Gastrocnemius medialis (tissue), 4 donors: ENCODE results near the gene SSC5D.

ENCODE experiments used
- POLR2A ChIP-seq, 2 donors: fragments of 450-650 bp; IDR thresholded peaks; one replicate each; pipeline ENCODE4 v1.6.1; 2017; ENCODE audit warnings: antibody characterized with exemption in 2 of 2, mild to moderate bottlenecking in 2 of 2, moderate library complexity in 2 of 2
- TF ChIP-seq, protein P1 (sequence below), 5 experiments: fragments of 450-650 bp in 3 of 5; fragments of 200-600 bp in 2 of 5; sonication (generic) in 2 of 5; IDR thresholded peaks in 4 of 5; conservative IDR thresholded peaks in 1 of 5; 1 replicate in 4 of 5; 2 replicates in 1 of 5; pipeline ENCODE4 v1.5.1; 2016 to 2019; ENCODE audit warnings: antibody characterized with exemption in 5 of 5, mild to moderate bottlenecking in 3 of 5, moderate library complexity in 3 of 5

DNA sequence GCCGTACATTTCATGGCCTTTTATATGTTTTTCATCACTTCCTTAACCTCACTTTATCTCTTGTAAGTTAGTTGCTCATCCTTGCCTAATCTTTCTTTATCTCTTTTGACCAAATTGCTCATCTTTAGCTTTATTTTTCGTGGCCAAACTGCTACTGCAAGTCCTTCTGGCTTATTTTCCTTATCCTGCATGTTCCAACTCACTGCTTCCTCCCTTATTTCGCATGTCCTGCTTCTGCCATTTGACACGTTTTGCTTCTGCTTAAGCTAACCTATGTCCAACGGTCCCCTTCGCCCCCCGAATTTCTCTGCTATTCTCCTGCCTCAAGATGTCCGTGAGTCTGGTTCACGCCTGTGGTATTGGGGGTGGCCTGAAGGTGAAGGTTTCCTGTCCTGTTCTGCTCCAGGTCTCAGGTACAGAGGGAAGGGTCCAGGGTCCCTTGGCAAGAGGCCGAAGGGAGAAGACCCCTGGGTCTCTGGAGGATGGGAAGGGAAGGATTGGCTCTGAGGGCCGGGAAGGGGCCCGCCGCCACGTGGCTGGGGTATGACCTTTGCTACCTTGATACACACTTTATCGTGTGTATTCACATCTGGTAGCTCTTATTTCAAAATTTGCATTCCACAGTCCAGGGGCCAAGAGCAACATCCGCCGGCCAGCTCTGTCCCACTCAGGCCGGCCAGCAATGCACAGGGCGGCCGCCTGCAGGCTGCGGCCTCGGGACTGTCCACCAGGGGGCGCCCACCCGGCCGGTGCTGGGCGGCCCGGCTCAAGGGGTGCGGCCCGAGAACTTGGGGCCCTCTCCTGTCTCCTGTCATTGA is 20.8 kb upstream of the SSC5D start:
- TF ChIP-seq, protein P1, sequence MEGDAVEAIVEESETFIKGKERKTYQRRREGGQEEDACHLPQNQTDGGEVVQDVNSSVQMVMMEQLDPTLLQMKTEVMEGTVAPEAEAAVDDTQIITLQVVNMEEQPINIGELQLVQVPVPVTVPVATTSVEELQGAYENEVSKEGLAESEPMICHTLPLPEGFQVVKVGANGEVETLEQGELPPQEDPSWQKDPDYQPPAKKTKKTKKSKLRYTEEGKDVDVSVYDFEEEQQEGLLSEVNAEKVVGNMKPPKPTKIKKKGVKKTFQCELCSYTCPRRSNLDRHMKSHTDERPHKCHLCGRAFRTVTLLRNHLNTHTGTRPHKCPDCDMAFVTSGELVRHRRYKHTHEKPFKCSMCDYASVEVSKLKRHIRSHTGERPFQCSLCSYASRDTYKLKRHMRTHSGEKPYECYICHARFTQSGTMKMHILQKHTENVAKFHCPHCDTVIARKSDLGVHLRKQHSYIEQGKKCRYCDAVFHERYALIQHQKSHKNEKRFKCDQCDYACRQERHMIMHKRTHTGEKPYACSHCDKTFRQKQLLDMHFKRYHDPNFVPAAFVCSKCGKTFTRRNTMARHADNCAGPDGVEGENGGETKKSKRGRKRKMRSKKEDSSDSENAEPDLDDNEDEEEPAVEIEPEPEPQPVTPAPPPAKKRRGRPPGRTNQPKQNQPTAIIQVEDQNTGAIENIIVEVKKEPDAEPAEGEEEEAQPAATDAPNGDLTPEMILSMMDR (IDR thresholded peaks at IDR 0.05 in 4 of 5, conservative IDR thresholded peaks at IDR 0.05 in 1 of 5), result peak; percentile 79 to 98 (median 95)
- TF ChIP-seq POLR2A (IDR thresholded peaks at IDR 0.05), result no peak
